Keratinocyte (primary cell): Measurements from ENCODE around the gene PTPRN2. TPM values are rescaled to one million over a fixed set of nuclear protein-coding genes. Genes with fewer than 3 reads are reported as not detected.

Source experiments
- DNase-seq: peaks from one replicate; pipeline ENCODE4 v3.0.0-alpha.2; 2011; ENCODE audit warnings: low read depth, missing footprints, low spot score
- FAIRE-seq: peaks from 2 replicates; lab custom pipeline; 2011; peaks lifted over from hg19 to GRCh38; lab: Jason Lieb, UNC
- H2AFZ ChIP-seq: 2 replicates; pipeline ENCODE4 v1.6.0; 2012; ENCODE audit warnings: low read length, control low read depth, inconsistent platforms; ENCODE audit not compliant: control insufficient read depth
- H3K27ac ChIP-seq: 2 replicates; pipeline ENCODE4 v1.5.1; 2011; ENCODE audit warnings: low read length; ENCODE audit not compliant: control insufficient read depth, insufficient read depth
- H3K27me3 ChIP-seq: 3 replicates; pipeline ENCODE4 v1.6.0; 2011; ENCODE audit warnings: low read length; ENCODE audit not compliant: control insufficient read depth, insufficient read depth; ENCODE audit errors: extremely low read depth
- H3K36me3 ChIP-seq, 2 experiments: 2 replicates in 1 of 2; 3 replicates in 1 of 2; pipeline ENCODE4 v1.5.1; 2011; ENCODE audit warnings: low read length in 2 of 2, mild to moderate bottlenecking in 1 of 2; ENCODE audit not compliant: control insufficient read depth in 2 of 2, insufficient read depth in 2 of 2; ENCODE audit errors: extremely low read depth in 1 of 2
- H3K4me1 ChIP-seq: 3 replicates; pipeline ENCODE4 v1.5.1; 2011; ENCODE audit warnings: low read length; ENCODE audit not compliant: control insufficient read depth, insufficient read depth; ENCODE audit errors: extremely low read depth
- H3K4me2 ChIP-seq: 3 replicates; pipeline ENCODE4 v1.6.0; 2011; ENCODE audit warnings: low read depth, low read length; ENCODE audit not compliant: control insufficient read depth, insufficient read depth; ENCODE audit errors: extremely low read depth
- H3K4me3 ChIP-seq, 3 experiments: fragments of 200-600 bp in 1 of 3; sonication (generic) in 1 of 3; 2 replicates in 2 of 3; 3 replicates in 1 of 3; pipeline ENCODE4 v1.5.1; 2011 to 2016; ENCODE audit warnings: low read length in 3 of 3, mild to moderate bottlenecking in 3 of 3, control low read depth in 2 of 3, inconsistent platforms in 1 of 3, low read depth in 1 of 3, mixed read lengths in 1 of 3, mixed run types in 1 of 3, moderate library complexity in 1 of 3; ENCODE audit not compliant: control insufficient read depth in 2 of 3, insufficient read depth in 2 of 3; ENCODE audit errors: extremely low read depth in 1 of 3
- H3K79me2 ChIP-seq: 2 replicates; pipeline ENCODE4 v1.6.0; 2012; ENCODE audit warnings: low read length; ENCODE audit not compliant: control insufficient read depth, insufficient read depth
- H3K9ac ChIP-seq: 3 replicates; pipeline ENCODE4 v1.6.0; 2011; ENCODE audit warnings: low read length; ENCODE audit not compliant: control insufficient read depth, insufficient read depth; ENCODE audit errors: extremely low read depth
- H3K9me1 ChIP-seq: 3 replicates; pipeline ENCODE4 v1.6.0; 2011; ENCODE audit warnings: low read length; ENCODE audit not compliant: control insufficient read depth, insufficient read depth; ENCODE audit errors: extremely low read depth
- H3K9me3 ChIP-seq: 2 replicates; pipeline ENCODE4 v1.5.1; 2012; ENCODE audit warnings: low read depth, low read length; ENCODE audit not compliant: control insufficient read depth
- H4K20me1 ChIP-seq: 3 replicates; pipeline ENCODE4 v1.6.0; 2011; ENCODE audit warnings: low read length; ENCODE audit not compliant: control insufficient read depth, insufficient read depth; ENCODE audit errors: extremely low read depth
- EZH2 ChIP-seq: IDR thresholded peaks from one replicate; pipeline ENCODE4 v1.6.1; 2012; ENCODE audit warnings: inconsistent platforms, mild to moderate bottlenecking, low read length, moderate library complexity
- dilution Hi-C: fragments of 300-500 bp; cut with MboI; formaldehyde crosslinking; loops from one replicate; pipeline ENCODE4 v1.7.0; 2020; ENCODE audit warnings: low sequenced_read_pairs; ENCODE audit not compliant: extremely low pct_ligation_motif_present
- polyA plus RNA-seq, 5 experiments: library from polyadenylated mRNA; depleted of rRNA in 3 of 5; stranded (reverse) in 3 of 5; stranded (forward) in 1 of 5; unstranded in 1 of 5; fragments of >200 nt; gene quantifications; 1 replicate in 1 of 5; 2 replicates in 3 of 5; 3 replicates in 1 of 5; pipeline versions ENCODE4 v1.2.1 to v1.2.3, GENCODE V29; 2011 to 2012; ENCODE audit warnings: missing spikeins in 2 of 5, low read depth in 1 of 5, low replicate concordance in 1 of 5
- TF ChIP-seq, protein P1 (sequence below), 3 experiments: IDR thresholded peaks in 1 of 3; conservative IDR thresholded peaks in 1 of 3; optimal IDR thresholded peaks in 1 of 3; 2 replicates in 2 of 3; 3 replicates in 1 of 3; pipeline versions ENCODE3 to v1.5.1; 2011; ENCODE audit warnings: low read length in 3 of 3, mild to moderate bottlenecking in 3 of 3, moderate library complexity in 2 of 3, control low read depth in 1 of 3, inconsistent platforms in 1 of 3; ENCODE audit not compliant: insufficient read depth in 2 of 3; ENCODE audit errors: extremely low read depth in 1 of 3

Gene PTPRN2
- polyA plus RNA-seq, 1 donor (not counting 4 experiments of a cell fraction or from before 2014, with no cell fraction given) = not detected

- dilution Hi-C loops = no loop called here
- Histone ChIP-seq H3K4me2 (no peak overlapping the region), H3K4me3 (no peak overlapping the region), H3K27ac (no peak overlapping the region), H3K9me1 (no peaks in the 10 kb centered on the region), H3K9ac (no peak overlapping the region), H3K9me3 (peaks cover 10% of the 10 kb centered on the region), H3K27me3 (peaks cover 3% of the 10 kb centered on the region), H3K4me1 (no peaks in the 10 kb centered on the region), H3K36me3 (no peaks in the 10 kb centered on the region), H4K20me1 (no peaks in the 10 kb centered on the region), H2AFZ (no peak overlapping the region), H3K79me2 (no peaks in the 10 kb centered on the region)
- TF ChIP-seq EZH2 = no peak
- TF ChIP-seq, protein P1, sequence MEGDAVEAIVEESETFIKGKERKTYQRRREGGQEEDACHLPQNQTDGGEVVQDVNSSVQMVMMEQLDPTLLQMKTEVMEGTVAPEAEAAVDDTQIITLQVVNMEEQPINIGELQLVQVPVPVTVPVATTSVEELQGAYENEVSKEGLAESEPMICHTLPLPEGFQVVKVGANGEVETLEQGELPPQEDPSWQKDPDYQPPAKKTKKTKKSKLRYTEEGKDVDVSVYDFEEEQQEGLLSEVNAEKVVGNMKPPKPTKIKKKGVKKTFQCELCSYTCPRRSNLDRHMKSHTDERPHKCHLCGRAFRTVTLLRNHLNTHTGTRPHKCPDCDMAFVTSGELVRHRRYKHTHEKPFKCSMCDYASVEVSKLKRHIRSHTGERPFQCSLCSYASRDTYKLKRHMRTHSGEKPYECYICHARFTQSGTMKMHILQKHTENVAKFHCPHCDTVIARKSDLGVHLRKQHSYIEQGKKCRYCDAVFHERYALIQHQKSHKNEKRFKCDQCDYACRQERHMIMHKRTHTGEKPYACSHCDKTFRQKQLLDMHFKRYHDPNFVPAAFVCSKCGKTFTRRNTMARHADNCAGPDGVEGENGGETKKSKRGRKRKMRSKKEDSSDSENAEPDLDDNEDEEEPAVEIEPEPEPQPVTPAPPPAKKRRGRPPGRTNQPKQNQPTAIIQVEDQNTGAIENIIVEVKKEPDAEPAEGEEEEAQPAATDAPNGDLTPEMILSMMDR (optimal IDR thresholded peaks at IDR 0.05 in 1 of 3, IDR thresholded peaks at IDR 0.05 in 1 of 3, conservative IDR thresholded peaks at IDR 0.05 in 1 of 3; ENCODE audit: extremely low read depth in 1 of 3, insufficient read depth in 2 of 3, low read length in 3 of 3) = no peak
- FAIRE-seq (no peak), DNase-seq (no peak)
These were observed 976.3 kb downstream of the PTPRN2 start for GRCh38 chr7:157611341-157611740.

- no peaks in the 10 kb centered on the region for H4K20me1 ChIP-seq
- H3K4me1 ChIP-seq = no peaks in the 10 kb centered on the region
- FAIRE-seq = no peak
- H3K27ac ChIP-seq = no peak overlapping the region
- no peak for DNase-seq
- H3K9ac ChIP-seq = no peak overlapping the region
- TF ChIP-seq EZH2 = no peak
- TF ChIP-seq, protein P1 (optimal IDR thresholded peaks at IDR 0.05 in 1 of 3, IDR thresholded peaks at IDR 0.05 in 1 of 3, conservative IDR thresholded peaks at IDR 0.05 in 1 of 3; ENCODE audit: extremely low read depth in 1 of 3, insufficient read depth in 2 of 3, low read length in 3 of 3) = no peak
- H3K4me3 ChIP-seq = no peak overlapping the region
- dilution Hi-C loops = no loop called here
- H2AFZ ChIP-seq = no peak overlapping the region
- H3K79me2 ChIP-seq = no peaks in the 10 kb centered on the region
- no peak overlapping the region for H3K4me2 ChIP-seq
- no peaks in the 10 kb centered on the region for H3K9me1 ChIP-seq
- no peaks in the 10 kb centered on the region for H3K36me3 ChIP-seq
- H3K27me3 ChIP-seq = peaks cover 3% of the 10 kb centered on the region
- peaks cover 13% of the 10 kb centered on the region for H3K9me3 ChIP-seq
These were observed 976.8 kb downstream of the PTPRN2 start for GRCh38 chr7:157610671-157611295.
